C4-2B (cell line): Measurements from ENCODE around the gene DEFB115.
"Not testable (repeated sequence)": the region's sequence is repeated elsewhere in the genome, so short reads cannot be mapped to it uniquely, and the experiment has no call there.

Experiments used
- H3K27ac ChIP-seq: fragments of 450-650 bp; 2 replicates; pipeline ENCODE4 v1.5.1; 2017
- ZFX ChIP-seq: fragments of 450-650 bp; IDR thresholded peaks from 2 replicates; pipeline ENCODE4 v1.6.1; 2017
- TF ChIP-seq, protein P1 (sequence below): fragments of 450-650 bp; conservative IDR thresholded peaks from 2 replicates; pipeline ENCODE4 v1.5.1; 2017; ENCODE audit warnings: mild to moderate bottlenecking

Gene DEFB115

DNA sequence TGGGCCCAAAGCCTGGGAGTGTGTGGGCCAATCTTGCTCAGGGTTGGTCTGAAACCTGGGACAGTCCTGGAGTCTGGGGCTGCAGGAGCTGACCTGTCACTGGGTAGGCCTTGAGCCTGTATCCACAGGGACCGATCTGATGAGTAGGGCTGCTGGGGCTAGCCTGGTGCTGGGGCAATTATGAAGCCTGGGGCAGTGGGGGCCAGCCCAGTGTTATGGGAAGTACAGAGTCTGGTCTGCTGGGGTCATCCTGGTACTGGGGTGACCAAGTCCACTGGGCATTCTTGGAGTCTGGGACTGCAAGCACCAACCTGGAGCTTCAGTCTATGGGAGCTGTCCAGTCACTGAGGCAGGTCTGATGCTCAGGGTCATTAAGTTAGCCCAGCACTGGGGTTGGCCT is 20.7 kb downstream of the DEFB115 start:
- H3K27ac ChIP-seq: no peak overlapping the region
- TF ChIP-seq, protein P1, sequence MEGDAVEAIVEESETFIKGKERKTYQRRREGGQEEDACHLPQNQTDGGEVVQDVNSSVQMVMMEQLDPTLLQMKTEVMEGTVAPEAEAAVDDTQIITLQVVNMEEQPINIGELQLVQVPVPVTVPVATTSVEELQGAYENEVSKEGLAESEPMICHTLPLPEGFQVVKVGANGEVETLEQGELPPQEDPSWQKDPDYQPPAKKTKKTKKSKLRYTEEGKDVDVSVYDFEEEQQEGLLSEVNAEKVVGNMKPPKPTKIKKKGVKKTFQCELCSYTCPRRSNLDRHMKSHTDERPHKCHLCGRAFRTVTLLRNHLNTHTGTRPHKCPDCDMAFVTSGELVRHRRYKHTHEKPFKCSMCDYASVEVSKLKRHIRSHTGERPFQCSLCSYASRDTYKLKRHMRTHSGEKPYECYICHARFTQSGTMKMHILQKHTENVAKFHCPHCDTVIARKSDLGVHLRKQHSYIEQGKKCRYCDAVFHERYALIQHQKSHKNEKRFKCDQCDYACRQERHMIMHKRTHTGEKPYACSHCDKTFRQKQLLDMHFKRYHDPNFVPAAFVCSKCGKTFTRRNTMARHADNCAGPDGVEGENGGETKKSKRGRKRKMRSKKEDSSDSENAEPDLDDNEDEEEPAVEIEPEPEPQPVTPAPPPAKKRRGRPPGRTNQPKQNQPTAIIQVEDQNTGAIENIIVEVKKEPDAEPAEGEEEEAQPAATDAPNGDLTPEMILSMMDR: no peak
- TF ChIP-seq ZFX: no peak

DNA sequence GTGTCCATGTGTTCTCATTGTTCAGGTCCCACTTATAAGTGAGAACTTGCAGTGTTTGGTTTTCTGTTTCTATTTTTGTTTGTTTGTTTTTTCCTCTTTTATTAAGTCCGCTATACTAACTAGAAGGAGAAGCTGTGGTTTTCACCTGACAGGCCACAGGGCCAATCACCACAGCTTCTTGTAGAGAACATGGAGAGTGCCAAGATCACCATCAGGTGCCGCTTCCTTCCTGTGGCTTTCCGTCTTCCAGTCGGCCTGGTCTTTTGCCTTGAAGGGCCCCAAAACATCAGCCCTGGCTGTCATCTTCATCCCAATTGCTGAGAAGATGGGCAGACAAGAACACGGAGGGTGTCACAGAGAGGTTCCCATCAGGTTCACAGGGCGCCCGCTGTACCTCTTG is 27.5 kb downstream of the DEFB115 start:
- not testable (repeated sequence) for H3K27ac ChIP-seq

DNA sequence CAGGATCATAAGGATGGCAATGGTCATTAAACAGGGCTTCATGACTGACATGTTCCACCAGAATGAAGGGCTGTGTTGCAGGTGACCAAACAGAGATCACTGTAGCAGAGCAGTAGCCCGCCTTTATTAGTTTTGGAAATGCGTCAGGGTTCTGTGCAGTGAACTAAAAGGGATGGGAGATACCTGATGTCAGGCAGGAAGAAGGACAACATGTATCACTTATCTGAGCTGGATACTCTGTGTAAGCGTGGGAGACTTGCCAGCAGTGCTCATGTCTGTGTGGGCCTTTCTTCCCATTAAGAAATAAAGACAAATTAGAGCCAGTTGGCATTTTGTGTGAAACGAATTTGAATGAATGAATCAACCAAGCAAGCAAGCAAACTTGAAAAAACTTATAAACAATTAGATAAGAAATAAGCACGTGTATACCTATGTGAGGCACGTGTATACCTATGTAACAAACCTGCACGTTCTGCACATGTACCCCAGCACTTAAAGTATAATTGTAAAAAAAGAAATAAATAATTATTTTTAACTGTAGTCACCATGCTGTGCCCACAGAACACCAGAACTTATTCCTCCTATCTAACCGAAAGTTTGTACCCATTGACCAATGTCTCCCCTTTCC is 51.2 kb downstream of the DEFB115 start, which contains the start of gene DEFB116:
Gene DEFB116 (minus strand): TSS at position 51 of the 628 bp plus-strand sequence. CDS start 0 bp downstream, at position 51.
- TF ChIP-seq ZFX: no peak
- TF ChIP-seq, protein P1: no peak
- H3K27ac ChIP-seq: no peak within 1 kb of the TSS
